Uterus (tissue), 4 donors: ENCODE results near the gene KIF11. TPM values are rescaled to one million over a fixed set of nuclear protein-coding genes. Genes with fewer than 3 reads are reported as not detected.

Experiments
- DNase-seq, 2 donors: peaks; one replicate each; pipeline ENCODE4 v3.0.0-alpha.2; 2019 to 2020
- H3K27ac ChIP-seq, 2 donors: fragments of 200-600 bp; sonication (generic); 1 replicate in 1 of 2; 2 replicates in 1 of 2; pipeline ENCODE4 v1.5.1; 2016 to 2018
- H3K27me3 ChIP-seq, 2 donors: fragments of 200-600 bp; sonication (generic); one replicate each; pipeline ENCODE4 v1.5.1; 2018 to 2019; ENCODE audit warnings: control low read depth in 1 of 2
- H3K36me3 ChIP-seq, 2 donors: fragments of 200-600 bp; sonication (generic); one replicate each; pipeline ENCODE4 v1.5.1; 2019; ENCODE audit warnings: control low read depth in 1 of 2
- H3K4me1 ChIP-seq, 2 donors: fragments of 200-600 bp; sonication (generic); one replicate each; pipeline ENCODE4 v1.5.1; 2018 to 2019; ENCODE audit warnings: control low read depth in 1 of 2
- H3K4me3 ChIP-seq, 2 donors: fragments of 200-600 bp; sonication (generic); 1 replicate in 1 of 2; 2 replicates in 1 of 2; pipeline ENCODE4 v1.5.1; 2018 to 2019; ENCODE audit warnings: mild to moderate bottlenecking in 1 of 2
- H3K9me3 ChIP-seq, 2 donors: fragments of 200-600 bp; sonication (generic); one replicate each; pipeline ENCODE4 v1.5.1; 2019; ENCODE audit warnings: control low read depth in 1 of 2
- POLR2A ChIP-seq, 2 donors: fragments of 450-650 bp; IDR thresholded peaks; one replicate each; pipeline ENCODE4 v1.6.1; 2016; ENCODE audit warnings: antibody characterized with exemption in 2 of 2, mild to moderate bottlenecking in 1 of 2, moderate library complexity in 1 of 2
- intact Hi-C: fragments of 100-400 bp; cut with DNase I; formaldehyde crosslinking; loops from one replicate; pipeline ENCODE4 v1.15.1; 2023; ENCODE audit warnings: low total_unique reads
- total RNA-seq, 4 donors: library from RNA; depleted of rRNA in 3 of 4; stranded (reverse); fragments of >200 nt in 3 of 4; gene quantifications; one replicate each; pipeline versions ENCODE4 v1.1.0 to v1.2.4, GENCODE V29; 2014 to 2023
- TF ChIP-seq, protein P1 (sequence below), 4 experiments: fragments of 200-600 bp in 2 of 4; fragments of 450-650 bp in 2 of 4; sonication (generic) in 2 of 4; IDR thresholded peaks; one replicate each; pipeline ENCODE4 v1.5.1; 2016 to 2019; ENCODE audit warnings: antibody characterized with exemption in 4 of 4, mild to moderate bottlenecking in 2 of 4, moderate library complexity in 1 of 4
- donor health status: DM: yes; HTN: yes; CAD: no.

The KIF11 gene
- total RNA-seq, 4 donors from 2014 or later, result 1.0 to 31.0 TPM; not detected in 2

GRCh38 chr10:92656266-92656961, 63.5 kb downstream of the KIF11 start:
- no peak overlapping the region for H3K4me3 ChIP-seq
- no peak overlapping the region for H3K27ac ChIP-seq
- intact Hi-C loops, result no loop called here
- no peaks in the 10 kb centered on the region for H3K27me3 ChIP-seq
- TF ChIP-seq, protein P1, sequence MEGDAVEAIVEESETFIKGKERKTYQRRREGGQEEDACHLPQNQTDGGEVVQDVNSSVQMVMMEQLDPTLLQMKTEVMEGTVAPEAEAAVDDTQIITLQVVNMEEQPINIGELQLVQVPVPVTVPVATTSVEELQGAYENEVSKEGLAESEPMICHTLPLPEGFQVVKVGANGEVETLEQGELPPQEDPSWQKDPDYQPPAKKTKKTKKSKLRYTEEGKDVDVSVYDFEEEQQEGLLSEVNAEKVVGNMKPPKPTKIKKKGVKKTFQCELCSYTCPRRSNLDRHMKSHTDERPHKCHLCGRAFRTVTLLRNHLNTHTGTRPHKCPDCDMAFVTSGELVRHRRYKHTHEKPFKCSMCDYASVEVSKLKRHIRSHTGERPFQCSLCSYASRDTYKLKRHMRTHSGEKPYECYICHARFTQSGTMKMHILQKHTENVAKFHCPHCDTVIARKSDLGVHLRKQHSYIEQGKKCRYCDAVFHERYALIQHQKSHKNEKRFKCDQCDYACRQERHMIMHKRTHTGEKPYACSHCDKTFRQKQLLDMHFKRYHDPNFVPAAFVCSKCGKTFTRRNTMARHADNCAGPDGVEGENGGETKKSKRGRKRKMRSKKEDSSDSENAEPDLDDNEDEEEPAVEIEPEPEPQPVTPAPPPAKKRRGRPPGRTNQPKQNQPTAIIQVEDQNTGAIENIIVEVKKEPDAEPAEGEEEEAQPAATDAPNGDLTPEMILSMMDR (IDR thresholded peaks at IDR 0.05), result no peak
- no peak for TF ChIP-seq POLR2A (IDR thresholded peaks at IDR 0.05)
- no peaks in the 10 kb centered on the region for H3K9me3 ChIP-seq
- H3K4me1 ChIP-seq, result no peaks in the 10 kb centered on the region
- no peaks in the 10 kb centered on the region for H3K36me3 ChIP-seq
- DNase-seq, result no peak

DNA sequence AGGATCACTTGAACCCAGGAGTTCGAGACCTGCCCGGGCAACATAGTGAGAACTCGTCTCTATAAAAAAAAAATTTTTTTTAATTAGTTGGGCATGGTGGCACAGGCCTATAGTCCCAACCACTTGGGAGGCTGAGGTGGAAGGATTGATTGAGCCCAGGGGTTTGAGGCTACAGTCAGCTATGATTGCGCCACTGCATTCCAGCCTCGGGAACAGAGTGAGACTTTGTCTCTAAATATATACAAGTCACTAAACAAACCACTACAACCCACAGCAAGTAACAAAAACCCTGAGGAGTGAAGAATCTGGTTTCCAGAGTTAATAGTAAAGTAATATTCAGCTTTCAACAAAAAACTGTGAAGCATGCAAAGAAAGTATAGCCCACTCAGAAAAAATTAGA, 64.1 kb downstream of the KIF11 start:
- Histone ChIP-seq H3K27me3 (no peaks in the 10 kb centered on the region), H3K4me3 (no peak overlapping the region), H3K36me3 (no peaks in the 10 kb centered on the region), H3K4me1 (no peaks in the 10 kb centered on the region), H3K27ac (no peak overlapping the region), H3K9me3 (peaks cover 0 to 2% of the 10 kb centered on the region in 2 donors)
- intact Hi-C loops, result no loop called here
- DNase-seq, result no peak
- TF ChIP-seq, protein P1 (IDR thresholded peaks at IDR 0.05), result no peak
- TF ChIP-seq POLR2A (IDR thresholded peaks at IDR 0.05), result no peak

- intact Hi-C loops, result no loop called here
- no peak for TF ChIP-seq POLR2A (IDR thresholded peaks at IDR 0.05)
- TF ChIP-seq, protein P1 (IDR thresholded peaks at IDR 0.05), result no peak
- no peak for DNase-seq
Observed at GRCh38 chr10:92662848-92663247, 69.9 kb downstream of the KIF11 start.

DNA sequence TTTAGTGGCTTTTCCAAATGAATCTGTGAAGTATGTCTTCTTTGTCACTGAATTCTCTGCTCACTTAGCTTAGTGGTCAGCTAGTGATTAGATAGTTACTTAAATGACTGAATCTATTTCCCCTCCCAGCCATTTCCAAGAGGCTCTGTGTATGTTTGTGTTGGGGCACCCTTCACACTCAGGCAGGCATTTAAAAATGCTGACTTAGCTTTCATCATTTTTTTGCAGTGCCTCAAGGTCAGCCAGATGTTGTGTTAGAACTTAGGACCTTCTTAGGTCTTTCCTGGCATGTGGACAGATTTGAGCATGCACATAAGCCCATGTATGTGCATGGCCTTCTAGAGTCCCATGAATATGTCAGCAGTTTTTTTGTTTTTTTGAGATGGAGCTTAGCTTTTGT, 71.4 kb downstream of the KIF11 start:
- peaks cover 0 to 12% of the 10 kb centered on the region in 2 donors for H3K9me3 ChIP-seq
- H3K27me3 ChIP-seq, result no peaks in the 10 kb centered on the region
- H3K27ac ChIP-seq, result no peak overlapping the region
- intact Hi-C loops, result no loop called here
- no peak overlapping the region for H3K4me3 ChIP-seq
- no peaks in the 10 kb centered on the region for H3K4me1 ChIP-seq
- no peak for DNase-seq
- TF ChIP-seq, protein P1 (IDR thresholded peaks at IDR 0.05), result no peak
- no peak for TF ChIP-seq POLR2A (IDR thresholded peaks at IDR 0.05)
- no peaks in the 10 kb centered on the region for H3K36me3 ChIP-seq

More at GRCh38 chr10:92662848-92663247, 69.9 kb downstream of the KIF11 start:
- H3K36me3 ChIP-seq, result no peaks in the 10 kb centered on the region
- H3K4me3 ChIP-seq, result no peak overlapping the region
- H3K9me3 ChIP-seq, result peaks cover 0 to 12% of the 10 kb centered on the region in 2 donors
- no peaks in the 10 kb centered on the region for H3K27me3 ChIP-seq
- no peaks in the 10 kb centered on the region for H3K4me1 ChIP-seq
- H3K27ac ChIP-seq, result no peak overlapping the region

- DNase-seq, result no peak
- Histone ChIP-seq H3K4me3 (no peak overlapping the region), H3K36me3 (no peaks in the 10 kb centered on the region), H3K4me1 (no peaks in the 10 kb centered on the region), H3K9me3 (peaks cover 0 to 9% of the 10 kb centered on the region in 2 donors), H3K27ac (no peak overlapping the region), H3K27me3 (no peaks in the 10 kb centered on the region)
- no peak for TF ChIP-seq POLR2A (IDR thresholded peaks at IDR 0.05)
- TF ChIP-seq, protein P1 (IDR thresholded peaks at IDR 0.05), result no peak
- intact Hi-C loops, result no loop called here
Observed at GRCh38 chr10:92667078-92667477, 74.1 kb downstream of the KIF11 start.
